ENCODE results near the gene RNF114. TPM values are rescaled to one million over a fixed set of nuclear protein-coding genes. Genes with fewer than 3 reads are reported as not detected.

RNF114 gene
- total RNA-seq, 2 experiments from 2014 or later: 68.4 to 70.5 TPM

- H3K9me3 Mint-ChIP-seq: no peaks in the 10 kb centered on the region
- no peaks in the 10 kb centered on the region for H3K36me3 Mint-ChIP-seq (ENCODE audit: low read depth)
- H3K4me1 Mint-ChIP-seq (ENCODE audit: low read depth): peaks cover 30% of the 10 kb centered on the region
- H3K27ac Mint-ChIP-seq: no peak overlapping the region
- no peak overlapping the region for H3K4me3 Mint-ChIP-seq
- TF ChIP-seq, protein P1, sequence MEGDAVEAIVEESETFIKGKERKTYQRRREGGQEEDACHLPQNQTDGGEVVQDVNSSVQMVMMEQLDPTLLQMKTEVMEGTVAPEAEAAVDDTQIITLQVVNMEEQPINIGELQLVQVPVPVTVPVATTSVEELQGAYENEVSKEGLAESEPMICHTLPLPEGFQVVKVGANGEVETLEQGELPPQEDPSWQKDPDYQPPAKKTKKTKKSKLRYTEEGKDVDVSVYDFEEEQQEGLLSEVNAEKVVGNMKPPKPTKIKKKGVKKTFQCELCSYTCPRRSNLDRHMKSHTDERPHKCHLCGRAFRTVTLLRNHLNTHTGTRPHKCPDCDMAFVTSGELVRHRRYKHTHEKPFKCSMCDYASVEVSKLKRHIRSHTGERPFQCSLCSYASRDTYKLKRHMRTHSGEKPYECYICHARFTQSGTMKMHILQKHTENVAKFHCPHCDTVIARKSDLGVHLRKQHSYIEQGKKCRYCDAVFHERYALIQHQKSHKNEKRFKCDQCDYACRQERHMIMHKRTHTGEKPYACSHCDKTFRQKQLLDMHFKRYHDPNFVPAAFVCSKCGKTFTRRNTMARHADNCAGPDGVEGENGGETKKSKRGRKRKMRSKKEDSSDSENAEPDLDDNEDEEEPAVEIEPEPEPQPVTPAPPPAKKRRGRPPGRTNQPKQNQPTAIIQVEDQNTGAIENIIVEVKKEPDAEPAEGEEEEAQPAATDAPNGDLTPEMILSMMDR (IDR thresholded peaks at IDR 0.05): no peak
- H3K27me3 Mint-ChIP-seq: peaks cover 6% of the 10 kb centered on the region
- DNase-seq: peak; percentile 59
- POLR2A ChIA-PET: interaction anchor here (0.7 kb wide), 1 partner anchor 26 kb away, joined by 4 read pairs; no protein-coding TSS in a partner anchor
- CTCF ChIA-PET: interaction anchor here (0.6 to 4.0 kb wide), 5 partner anchors 23 to 441 kb away, joined by 3 to 20 read pairs (median 4); no protein-coding TSS in a partner anchor
- intact Hi-C loops (cut with micrococcal nuclease): no loop called here
- peak; percentile 64 for ATAC-seq
Measured at GRCh38 chr20:50001784-50002311, 65.7 kb downstream of the RNF114 start.

- Mint-ChIP-seq H3K4me3 (no peak overlapping the region), H3K4me1 (ENCODE audit: low read depth) (peaks cover 30% of the 10 kb centered on the region), H3K9me3 (no peaks in the 10 kb centered on the region), H3K27me3 (peaks cover 8% of the 10 kb centered on the region), H3K27ac (no peak overlapping the region), H3K36me3 (ENCODE audit: low read depth) (no peaks in the 10 kb centered on the region)
- peak; percentile 63 for ATAC-seq
- no peak for DNase-seq
- POLR2A ChIA-PET: no interaction called here
- CTCF ChIA-PET: interaction anchor here (0.8 to 1.1 kb wide), 2 partner anchors 23 to 68 kb away, joined by 3 read pairs; no protein-coding TSS in a partner anchor
- intact Hi-C loops (cut with micrococcal nuclease): no loop called here
- TF ChIP-seq, protein P1 (IDR thresholded peaks at IDR 0.05): no peak
Measured at GRCh38 chr20:50003253-50003656, 67.1 kb downstream of the RNF114 start.

Other genes with a start within 250 kb of the RNF114 start
- 10 to 100 TPM; 16.5 to 16.8 TPM for gene B4GALT5, start 222.5 kb upstream of the RNF114 start, total RNA-seq
- gene SLC9A8, start 123.6 kb upstream of the RNF114 start, total RNA-seq: 10 to 100 TPM in 1 of 2 experiments, 1 to 10 TPM in 1; 9.4 to 11.3 TPM
- gene SPATA2, start 20.9 kb upstream of the RNF114 start, total RNA-seq: 1 to 10 TPM; 6.2 to 7.4 TPM
- 1 to 10 TPM in 1 of 2 experiments, under 1 TPM in 1; 0.90 to 1.4 TPM for gene SNAI1, start 46.6 kb downstream of the RNF114 start, total RNA-seq
- 100 to 1,000 TPM; 112 to 151 TPM for gene UBE2V1, start 176.8 kb downstream of the RNF114 start, total RNA-seq
- gene PEDS1, start 217.3 kb downstream of the RNF114 start, total RNA-seq: 10 to 100 TPM; 16.0 to 17.3 TPM